Endothelial cell (in vitro differentiated cells): ENCODE measurements around the gene ANK2. TPM values are rescaled to one million over a fixed set of nuclear protein-coding genes. Genes with fewer than 3 reads are reported as not detected.
A peak's percentile ranks its signal among the peaks of the same experiment; 100 is the strongest.

Experiments used
- DNase-seq: peaks from one replicate; pipeline ENCODE4 v3.0.0; 2021; ENCODE audit warnings: low spot score
- H3K27ac Mint-ChIP-seq: one replicate; pipeline ENCODE4 v1.8.0; 2021; ENCODE audit warnings: mixed read lengths, inconsistent platforms; ENCODE audit not compliant: unreplicated experiment
- H3K27me3 Mint-ChIP-seq: one replicate; pipeline ENCODE4 v1.8.0; 2021; ENCODE audit warnings: mild to moderate bottlenecking, moderate library complexity, mixed read lengths, inconsistent platforms; ENCODE audit not compliant: unreplicated experiment
- H3K36me3 Mint-ChIP-seq: one replicate; pipeline ENCODE4 v1.8.0; 2021; ENCODE audit warnings: mild to moderate bottlenecking, low read depth, mixed read lengths, inconsistent platforms; ENCODE audit not compliant: unreplicated experiment
- H3K4me1 Mint-ChIP-seq: one replicate; pipeline ENCODE4 v1.8.0; 2021; ENCODE audit warnings: mild to moderate bottlenecking, mixed read lengths, inconsistent platforms; ENCODE audit not compliant: unreplicated experiment
- H3K4me3 Mint-ChIP-seq: one replicate; pipeline ENCODE4 v1.8.0; 2021; ENCODE audit warnings: mild to moderate bottlenecking, mixed read lengths, inconsistent platforms; ENCODE audit not compliant: unreplicated experiment
- H3K9me3 Mint-ChIP-seq: one replicate; pipeline ENCODE4 v1.8.0; 2021; ENCODE audit warnings: mixed read lengths, inconsistent platforms; ENCODE audit not compliant: unreplicated experiment
- CTCF ChIP-seq: fragments of 200-600 bp; sonication (generic); IDR thresholded peaks from one replicate; pipeline ENCODE4 v1.5.0; 2021; ENCODE audit warnings: antibody characterized with exemption; ENCODE audit not compliant: unreplicated experiment
- microRNA-seq: library from miRNA; unstranded; fragments of <30 nt; microRNA quantifications from one replicate; pipeline ENCODE4, GENCODE V29; 2020; ENCODE audit not compliant: unreplicated experiment
- total RNA-seq: library from RNA; stranded (reverse); fragmentation: NEBNext Ultra II Directional; extraction: Animal tissue kit (Norgen Biotek cat#: 25700); gene quantifications from one replicate; pipeline ENCODE4 v1.2.1, GENCODE V29; 2021; ENCODE audit not compliant: unreplicated experiment

The ANK2 gene
- total RNA-seq, 1 donor from 2014 or later, result 47.2 TPM

GRCh38 chr4:113420938-113421337, 371.5 kb downstream of the ANK2 start:
- Mint-ChIP-seq H3K4me1 (peaks cover 2% of the 10 kb centered on the region), H3K36me3 (peaks cover 4% of the 10 kb centered on the region), H3K27ac (no peak overlapping the region), H3K9me3 (no peaks in the 10 kb centered on the region), H3K4me3 (no peak overlapping the region), H3K27me3 (peaks cover 1% of the 10 kb centered on the region)
- no peak for TF ChIP-seq CTCF
- no peak for DNase-seq

- DNase-seq, result no peak
- no peak for TF ChIP-seq CTCF
These were observed 374.2 kb downstream of the ANK2 start for GRCh38 chr4:113423631-113424030.

GRCh38 chr4:113433116-113433515, 383.7 kb downstream of the ANK2 start:
- Mint-ChIP-seq H3K36me3 (no peaks in the 10 kb centered on the region), H3K27ac (no peak overlapping the region)

More at GRCh38 chr4:113423631-113424030, 374.2 kb downstream of the ANK2 start:
- Mint-ChIP-seq H3K9me3 (no peaks in the 10 kb centered on the region), H3K27ac (no peak overlapping the region), H3K4me1 (no peaks in the 10 kb centered on the region), H3K36me3 (peaks cover under 1% of the 10 kb centered on the region), H3K27me3 (no peaks in the 10 kb centered on the region), H3K4me3 (no peak overlapping the region)

More at GRCh38 chr4:113433116-113433515, 383.7 kb downstream of the ANK2 start:
- no peaks in the 10 kb centered on the region for H3K9me3 Mint-ChIP-seq
- TF ChIP-seq CTCF, result no peak
- H3K4me1 Mint-ChIP-seq, result peaks cover 10% of the 10 kb centered on the region
- no peaks in the 10 kb centered on the region for H3K27me3 Mint-ChIP-seq
- no peak overlapping the region for H3K4me3 Mint-ChIP-seq
- no peak for DNase-seq

Small RNA genes within 50 kb of the gene (microRNA-seq; reads per million reads assigned to microRNA genes)
- gene MIR1243 (2.2 reads per million, percentile 31 among the genes with 10 or more reads in this experiment), gene MIR8082 (not detected)
